Fibroblast of lung (primary cell): ENCODE results near the gene MAPK13. TPM values are rescaled to one million over a fixed set of nuclear protein-coding genes. Genes with fewer than 3 reads are reported as not detected.

Experiments
- DNase-seq, 2 donors: peaks; one replicate each; pipeline versions ENCODE4 v3.0.0 to v3.0.0-alpha.2; 2010; ENCODE audit warnings: low read depth in 2 of 2
- H2AFZ ChIP-seq: 2 replicates; pipeline ENCODE4 v1.5.1; 2012; ENCODE audit warnings: low read length, control low read depth, inconsistent platforms
- H3K27ac ChIP-seq: 2 replicates; pipeline ENCODE4 v1.5.1; 2011; ENCODE audit warnings: low read length, control low read depth; ENCODE audit not compliant: insufficient read depth
- H3K27me3 ChIP-seq: 2 replicates; pipeline ENCODE4 v1.5.1; 2011; ENCODE audit warnings: mild to moderate bottlenecking, low read length; ENCODE audit not compliant: control insufficient read depth, insufficient read depth
- H3K36me3 ChIP-seq: 2 replicates; pipeline ENCODE4 v1.5.1; 2011; ENCODE audit warnings: low read length; ENCODE audit not compliant: control insufficient read depth, insufficient read depth
- H3K4me1 ChIP-seq: 2 replicates; pipeline ENCODE4 v1.5.1; 2011; ENCODE audit warnings: low read length; ENCODE audit not compliant: control insufficient read depth, insufficient read depth; ENCODE audit errors: extremely low read depth
- H3K4me2 ChIP-seq: 2 replicates; pipeline ENCODE4 v1.5.1; 2011; ENCODE audit warnings: low read length, control low read depth; ENCODE audit not compliant: insufficient read depth; ENCODE audit errors: extremely low read depth
- H3K4me3 ChIP-seq, 4 experiments: fragments of 200-600 bp in 1 of 4; sonication (generic) in 1 of 4; replicated peaks in 1 of 4; 2 replicates each; pipeline ENCODE4 v1.5.1; 2011 to 2016; ENCODE audit warnings: low read length in 4 of 4, low read depth in 3 of 4, mild to moderate bottlenecking in 3 of 4, control low read depth in 2 of 4, inconsistent platforms in 1 of 4, mixed read lengths in 1 of 4; ENCODE audit not compliant: insufficient read depth in 1 of 4; ENCODE audit errors: control extremely low read depth in 1 of 4
- H3K79me2 ChIP-seq: 2 replicates; pipeline ENCODE4 v1.5.1; 2012; ENCODE audit warnings: mild to moderate bottlenecking, low read length, inconsistent platforms; ENCODE audit not compliant: control insufficient read depth, insufficient read depth
- H3K9ac ChIP-seq: 2 replicates; pipeline ENCODE4 v1.5.1; 2011; ENCODE audit warnings: mild to moderate bottlenecking, low read length, control low read depth; ENCODE audit not compliant: insufficient read depth
- H3K9me3 ChIP-seq: 2 replicates; pipeline ENCODE4 v1.5.1; 2012; ENCODE audit warnings: low read depth, low read length; ENCODE audit not compliant: control insufficient read depth, insufficient read depth
- H4K20me1 ChIP-seq: 2 replicates; pipeline ENCODE4 v1.5.1; 2011; ENCODE audit warnings: low read length; ENCODE audit not compliant: control insufficient read depth, insufficient read depth; ENCODE audit errors: extremely low read depth
- EZH2 ChIP-seq: IDR thresholded peaks from 2 replicates; pipeline ENCODE4 v1.5.1; 2012; ENCODE audit warnings: low read length, control low read depth, mild to moderate bottlenecking; ENCODE audit errors: missing control alignments
- polyA plus RNA-seq, 2 donors: library from polyadenylated mRNA; depleted of rRNA in 1 of 2; stranded (reverse) in 1 of 2; unstranded in 1 of 2; fragments of >200 nt; gene quantifications; 2 replicates each; pipeline ENCODE4 v1.2.1, GENCODE V29; 2011 to 2012; ENCODE audit warnings: missing spikeins in 1 of 2
- total RNA-seq: library from RNA; depleted of rRNA; stranded (reverse); fragments of >200 nt; gene quantifications from 2 replicates; pipeline ENCODE4 v1.2.1, GENCODE V29; 2014
- TF ChIP-seq, protein P1 (sequence below), 2 donors: IDR thresholded peaks in 1 of 2; conservative IDR thresholded peaks in 1 of 2; 1 replicate in 1 of 2; 2 replicates in 1 of 2; pipeline ENCODE4 v1.5.1; 2011 to 2012; ENCODE audit warnings: low read length in 2 of 2, control low read depth in 1 of 2, inconsistent platforms in 1 of 2, low read depth in 1 of 2, mild to moderate bottlenecking in 1 of 2

MAPK13 gene
- total and polyA plus RNA-seq, 2 donors (not counting 1 experiment from before 2014, with no cell fraction given), result 3.0 to 7.6 TPM

DNA sequence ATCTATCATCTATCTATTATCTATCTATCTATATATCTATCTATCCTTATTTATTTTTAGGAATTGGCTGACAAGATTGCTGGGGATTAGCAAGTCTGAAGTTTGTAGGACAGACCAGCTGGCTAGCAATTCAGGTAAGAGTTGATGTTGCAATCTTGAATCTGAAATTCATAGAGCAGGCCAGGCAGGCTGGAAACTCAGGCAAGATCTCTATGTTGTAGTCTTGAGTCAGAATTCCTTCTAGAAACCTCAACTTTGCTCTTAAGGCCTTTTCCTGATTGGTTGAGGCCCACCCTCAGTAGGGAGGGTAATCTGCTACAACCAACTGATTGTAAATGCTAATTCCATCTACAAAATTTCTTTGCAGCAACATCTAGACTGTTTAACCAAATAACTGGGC is 19.2 kb downstream of the MAPK13 start:
- Histone ChIP-seq H3K79me2 (no peaks in the 10 kb centered on the region), H3K4me2 (no peak overlapping the region), H3K4me3 (no peak overlapping the region), H3K4me1 (no peaks in the 10 kb centered on the region), H3K36me3 (no peaks in the 10 kb centered on the region), H2AFZ (no peak overlapping the region), H3K9ac (no peak overlapping the region), H3K9me3 (no peaks in the 10 kb centered on the region), H3K27ac (no peak overlapping the region), H3K27me3 (peaks cover 3% of the 10 kb centered on the region), H4K20me1 (no peaks in the 10 kb centered on the region)
- no peak for DNase-seq
- TF ChIP-seq, protein P1, sequence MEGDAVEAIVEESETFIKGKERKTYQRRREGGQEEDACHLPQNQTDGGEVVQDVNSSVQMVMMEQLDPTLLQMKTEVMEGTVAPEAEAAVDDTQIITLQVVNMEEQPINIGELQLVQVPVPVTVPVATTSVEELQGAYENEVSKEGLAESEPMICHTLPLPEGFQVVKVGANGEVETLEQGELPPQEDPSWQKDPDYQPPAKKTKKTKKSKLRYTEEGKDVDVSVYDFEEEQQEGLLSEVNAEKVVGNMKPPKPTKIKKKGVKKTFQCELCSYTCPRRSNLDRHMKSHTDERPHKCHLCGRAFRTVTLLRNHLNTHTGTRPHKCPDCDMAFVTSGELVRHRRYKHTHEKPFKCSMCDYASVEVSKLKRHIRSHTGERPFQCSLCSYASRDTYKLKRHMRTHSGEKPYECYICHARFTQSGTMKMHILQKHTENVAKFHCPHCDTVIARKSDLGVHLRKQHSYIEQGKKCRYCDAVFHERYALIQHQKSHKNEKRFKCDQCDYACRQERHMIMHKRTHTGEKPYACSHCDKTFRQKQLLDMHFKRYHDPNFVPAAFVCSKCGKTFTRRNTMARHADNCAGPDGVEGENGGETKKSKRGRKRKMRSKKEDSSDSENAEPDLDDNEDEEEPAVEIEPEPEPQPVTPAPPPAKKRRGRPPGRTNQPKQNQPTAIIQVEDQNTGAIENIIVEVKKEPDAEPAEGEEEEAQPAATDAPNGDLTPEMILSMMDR (conservative IDR thresholded peaks at IDR 0.05 in 1 of 2, IDR thresholded peaks at IDR 0.05 in 1 of 2; ENCODE audit: low read depth in 1 of 2, low read length in 2 of 2), result no peak
- TF ChIP-seq EZH2, result no peak

- H3K36me3 ChIP-seq, result no peaks in the 10 kb centered on the region
- no peak overlapping the region for H3K4me3 ChIP-seq
- no peaks in the 10 kb centered on the region for H4K20me1 ChIP-seq
- no peak for TF ChIP-seq EZH2
- TF ChIP-seq, protein P1 (conservative IDR thresholded peaks at IDR 0.05 in 1 of 2, IDR thresholded peaks at IDR 0.05 in 1 of 2; ENCODE audit: low read depth in 1 of 2, low read length in 2 of 2), result no peak
- no peak overlapping the region for H2AFZ ChIP-seq
- H3K27ac ChIP-seq, result no peak overlapping the region
- peak in 1 of 2 donors; percentile 36 for DNase-seq
- H3K27me3 ChIP-seq, result peaks cover 3% of the 10 kb centered on the region
- no peak overlapping the region for H3K4me2 ChIP-seq
- no peaks in the 10 kb centered on the region for H3K4me1 ChIP-seq
- H3K9ac ChIP-seq, result no peak overlapping the region
- H3K79me2 ChIP-seq, result no peaks in the 10 kb centered on the region
- H3K9me3 ChIP-seq, result no peaks in the 10 kb centered on the region
Observed at GRCh38 chr6:36150283-36150682, 20.0 kb downstream of the MAPK13 start.

- Histone ChIP-seq H3K4me2 (no peak overlapping the region), H3K79me2 (no peaks in the 10 kb centered on the region), H3K9me3 (no peaks in the 10 kb centered on the region), H2AFZ (no peak overlapping the region), H3K27ac (no peak overlapping the region), H4K20me1 (no peaks in the 10 kb centered on the region), H3K4me3 (no peak overlapping the region), H3K9ac (no peak overlapping the region), H3K4me1 (no peaks in the 10 kb centered on the region), H3K36me3 (no peaks in the 10 kb centered on the region), H3K27me3 (no peaks in the 10 kb centered on the region)
- DNase-seq, result no peak
- TF ChIP-seq, protein P1 (conservative IDR thresholded peaks at IDR 0.05 in 1 of 2, IDR thresholded peaks at IDR 0.05 in 1 of 2; ENCODE audit: low read depth in 1 of 2, low read length in 2 of 2), result no peak
- no peak for TF ChIP-seq EZH2
Observed at GRCh38 chr6:36154286-36154685, 24.0 kb downstream of the MAPK13 start.
